HEK293T (cell line): ENCODE measurements around the gene TSPAN33.
A peak's percentile ranks its signal among the peaks of the same experiment; 100 is the strongest.
"Not testable (repeated sequence)": the region's sequence is repeated elsewhere in the genome, so short reads cannot be mapped to it uniquely, and the experiment has no call there.

Experiments
- CTCF ChIA-PET: fragments of 350-600 bp; formaldehyde crosslinking; extraction: SDS; loops from one replicate; lab custom pipeline; 2021; ENCODE audit warnings: antibody characterized with exemption, inconsistent platforms; lab: Yijun Ruan, JAX
- POLR2A ChIA-PET: fragments of 350-600 bp; formaldehyde crosslinking; extraction: SDS; loops from one replicate; lab custom pipeline; 2020; ENCODE audit warnings: antibody characterized with exemption, inconsistent platforms; lab: Yijun Ruan, JAX
- DNase-seq: peaks from one replicate; pipeline ENCODE4 v3.0.0; 2012; ENCODE audit warnings: mixed read lengths; ENCODE audit errors: extremely low spot score
- CTBP1 ChIP-seq: fragments of 450-650 bp; IDR thresholded peaks from 2 replicates; pipeline ENCODE4 v1.6.1; 2016; ENCODE audit warnings: borderline replicate concordance
- ELF4 ChIP-seq: fragments of 450-650 bp; IDR thresholded peaks from 2 replicates; pipeline ENCODE4 v1.6.1; 2017; ENCODE audit warnings: antibody characterized with exemption
- FOXA1 ChIP-seq: fragments of 450-650 bp; IDR thresholded peaks from 2 replicates; pipeline ENCODE4 v1.6.1; 2016; ENCODE audit warnings: mild to moderate bottlenecking
- FOXK2 ChIP-seq: fragments of 450-650 bp; IDR thresholded peaks from 2 replicates; pipeline ENCODE4 v1.6.1; 2016; ENCODE audit warnings: mild to moderate bottlenecking
- HDGF ChIP-seq: fragments of 450-650 bp; IDR thresholded peaks from 2 replicates; pipeline ENCODE4 v1.6.1; 2017; ENCODE audit warnings: antibody characterized with exemption, borderline replicate concordance
- L3MBTL2 ChIP-seq: fragments of 450-650 bp; conservative IDR thresholded peaks from 2 replicates; pipeline ENCODE4 v1.6.1; 2016; ENCODE audit warnings: mild to moderate bottlenecking
- LEF1 ChIP-seq: fragments of 450-650 bp; IDR thresholded peaks from 2 replicates; pipeline ENCODE4 v1.6.1; 2017; ENCODE audit warnings: mild to moderate bottlenecking, borderline replicate concordance
- NFRKB ChIP-seq: fragments of 450-650 bp; IDR thresholded peaks from 2 replicates; pipeline ENCODE4 v1.6.1; 2016; ENCODE audit warnings: mild to moderate bottlenecking, moderate library complexity
- SP1 ChIP-seq: fragments of 450-650 bp; IDR thresholded peaks from 2 replicates; pipeline ENCODE4 v1.6.1; 2017
- SUZ12 ChIP-seq: fragments of 450-650 bp; IDR thresholded peaks from 2 replicates; pipeline ENCODE4 v1.6.1; 2016; ENCODE audit warnings: mild to moderate bottlenecking
- ZNF384 ChIP-seq: fragments of 450-650 bp; IDR thresholded peaks from 2 replicates; pipeline ENCODE4 v1.6.1; 2016
- TF ChIP-seq, protein P1 (sequence below): fragments of 450-650 bp; IDR thresholded peaks from 2 replicates; pipeline ENCODE4 v1.6.1; 2016

Gene TSPAN33

DNA sequence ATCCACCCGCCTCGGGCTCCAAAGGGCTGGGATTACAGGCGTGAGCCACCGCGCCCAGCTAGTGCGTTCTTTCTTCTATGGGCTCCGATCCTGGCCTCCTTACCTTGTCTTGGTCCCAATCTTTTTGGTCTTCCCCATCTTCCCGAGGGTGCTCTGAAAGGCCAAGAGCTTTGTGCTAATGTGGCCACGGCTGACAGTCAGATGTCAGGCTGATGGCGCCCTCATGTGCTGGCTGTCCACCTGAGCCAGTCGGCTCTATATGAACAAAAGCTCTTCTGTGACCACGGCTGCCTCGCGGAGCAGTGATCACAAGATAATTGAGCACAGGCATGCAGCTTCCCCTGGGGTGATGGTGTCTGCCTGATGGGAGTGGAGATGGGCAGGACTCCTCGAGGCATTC, 69.3 kb downstream of the TSPAN33 start:
- CTCF ChIA-PET: interaction anchor here (0.7 to 1.4 kb wide), 8 partner anchors 10 to 271 kb away, joined by 3 to 18 read pairs (median 4); no protein-coding TSS in a partner anchor
- no peak for DNase-seq
- no peak for TF ChIP-seq HDGF
- no peak for TF ChIP-seq FOXA1
- TF ChIP-seq SP1: no peak
- no peak for TF ChIP-seq SUZ12
- no peak for TF ChIP-seq L3MBTL2
- TF ChIP-seq NFRKB: no peak
- no peak for TF ChIP-seq CTBP1
- no peak for TF ChIP-seq LEF1
- no peak for TF ChIP-seq FOXK2
- no peak for TF ChIP-seq ZNF384
- no peak for TF ChIP-seq ELF4
- TF ChIP-seq, protein P1, sequence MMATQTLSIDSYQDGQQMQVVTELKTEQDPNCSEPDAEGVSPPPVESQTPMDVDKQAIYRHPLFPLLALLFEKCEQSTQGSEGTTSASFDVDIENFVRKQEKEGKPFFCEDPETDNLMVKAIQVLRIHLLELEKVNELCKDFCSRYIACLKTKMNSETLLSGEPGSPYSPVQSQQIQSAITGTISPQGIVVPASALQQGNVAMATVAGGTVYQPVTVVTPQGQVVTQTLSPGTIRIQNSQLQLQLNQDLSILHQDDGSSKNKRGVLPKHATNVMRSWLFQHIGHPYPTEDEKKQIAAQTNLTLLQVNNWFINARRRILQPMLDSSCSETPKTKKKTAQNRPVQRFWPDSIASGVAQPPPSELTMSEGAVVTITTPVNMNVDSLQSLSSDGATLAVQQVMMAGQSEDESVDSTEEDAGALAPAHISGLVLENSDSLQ: no peak
- POLR2A ChIA-PET: no interaction called here

DNA sequence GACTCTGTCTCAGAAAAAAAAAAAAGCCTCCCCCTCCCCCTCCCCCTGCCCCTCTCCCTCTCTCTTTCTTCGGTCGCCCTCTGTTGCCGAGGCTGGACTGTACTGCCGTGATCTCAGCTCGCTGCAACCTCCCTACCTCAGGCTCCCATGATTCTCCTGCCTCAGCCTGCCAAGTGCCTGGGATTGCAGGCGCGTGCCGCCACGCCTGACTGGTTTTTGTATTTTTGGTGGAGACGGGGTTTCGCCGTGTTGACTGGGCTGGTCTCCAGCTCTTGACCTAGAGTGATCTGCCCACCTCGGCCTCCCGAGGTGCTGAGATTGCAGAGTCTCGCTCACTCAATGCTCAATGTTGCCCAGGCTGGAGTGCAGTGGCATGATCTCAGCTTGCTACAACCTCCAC, 71.2 kb downstream of the TSPAN33 start:
- POLR2A ChIA-PET, DNase-seq, CTCF ChIA-PET: not testable (repeated sequence)

DNA sequence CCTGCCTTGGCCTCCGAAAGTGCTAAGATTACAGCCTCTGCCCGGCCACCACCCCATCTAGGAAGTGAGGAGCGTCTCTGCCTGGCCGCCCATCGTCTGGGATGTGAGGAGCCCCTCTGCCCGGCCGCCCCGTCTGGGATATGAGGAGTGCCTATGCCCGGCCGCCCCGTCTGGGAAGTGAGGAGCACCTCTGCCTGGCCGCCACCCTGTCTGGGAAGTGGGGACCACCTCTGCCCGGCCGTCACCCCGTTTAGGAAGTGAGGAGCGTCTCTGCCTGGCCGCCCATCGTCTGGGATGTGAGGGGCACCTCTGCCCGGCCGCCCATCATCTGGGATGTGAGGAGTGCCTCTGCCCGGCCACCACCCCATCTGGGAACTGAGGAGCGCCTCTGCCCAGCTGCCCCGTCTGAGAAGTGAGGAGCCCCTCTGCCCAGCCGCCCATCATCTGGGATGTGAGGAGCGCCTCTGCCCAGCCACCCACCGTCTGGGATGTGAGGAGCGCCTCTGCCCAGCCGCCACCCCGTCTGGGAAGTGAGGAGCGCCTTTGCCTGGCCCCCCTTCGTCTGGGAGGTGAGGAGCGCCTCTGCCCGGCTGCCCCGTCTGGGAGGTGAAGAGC, 71.7 kb downstream of the TSPAN33 start:
- POLR2A ChIA-PET, CTCF ChIA-PET: not testable (repeated sequence)

DNA sequence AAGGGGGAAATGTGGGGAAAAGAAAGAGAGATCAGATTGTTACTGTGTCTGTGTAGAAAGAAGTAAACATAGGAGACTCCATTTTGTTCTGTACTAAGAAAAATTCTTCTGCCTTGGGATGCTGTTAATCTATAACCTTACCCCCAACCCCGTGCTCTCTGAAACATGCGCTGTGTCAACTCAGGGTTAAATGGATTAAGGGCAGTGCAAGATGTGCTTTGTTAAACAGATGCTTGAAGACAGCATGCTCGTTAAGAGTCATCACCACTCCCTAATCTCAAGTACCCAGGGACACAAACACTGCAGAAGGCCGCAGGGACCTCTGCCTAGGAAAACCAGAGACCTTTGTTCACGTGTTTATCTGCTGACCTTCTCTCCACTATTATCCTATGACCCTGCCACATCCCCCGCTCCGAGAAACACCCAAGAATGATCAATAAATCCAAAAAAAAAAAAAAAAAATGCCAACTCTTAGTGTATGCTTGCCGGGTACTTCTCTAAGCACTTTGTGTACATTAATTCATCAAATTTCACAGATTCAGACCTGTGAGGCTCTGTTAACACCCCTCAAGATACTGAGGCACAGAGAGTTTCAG, 72.4 kb downstream of the TSPAN33 start:
- CTCF ChIA-PET: interaction anchor here (3.0 kb wide), 1 partner anchor 151 kb away, joined by 17 read pairs; no protein-coding TSS in a partner anchor
- DNase-seq, POLR2A ChIA-PET: not testable (repeated sequence)

More for the DNA sequence above, 71.7 kb downstream of the TSPAN33 start:
- not testable (repeated sequence) for DNase-seq

DNA sequence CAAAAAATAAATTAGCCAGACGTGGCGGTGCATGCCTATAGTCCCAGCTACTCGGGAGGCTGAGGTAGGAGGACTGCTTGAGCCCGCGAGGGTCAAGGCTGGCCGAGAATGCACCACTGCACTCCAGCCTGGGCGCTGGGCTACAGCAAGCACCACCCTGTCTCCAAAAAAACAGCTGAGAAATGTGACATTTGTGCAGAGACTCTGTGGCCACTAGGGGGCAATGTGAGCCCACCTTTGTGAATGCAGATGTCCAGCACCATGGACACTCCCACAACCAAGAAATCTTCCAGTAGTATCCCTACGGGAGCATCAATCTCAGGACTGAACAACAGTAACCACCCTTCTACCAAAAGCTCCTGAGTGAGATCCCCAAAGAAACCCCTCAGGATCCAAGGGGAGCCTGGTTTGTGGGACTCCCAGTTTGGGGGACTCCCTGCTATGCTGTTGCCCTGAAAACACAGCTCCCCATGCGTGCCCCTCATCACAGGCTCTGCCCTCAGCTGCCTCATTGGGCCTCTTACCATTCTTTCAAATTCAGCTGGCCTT, 74.1 kb downstream of the TSPAN33 start:
- peak; percentile 77 for DNase-seq
- ChIA-PET CTCF (interaction anchor here (0.5 to 3.0 kb wide), 21 partner anchors 9 to 425 kb away, joined by 3 to 21 read pairs (median 4); no protein-coding TSS in a partner anchor), POLR2A (interaction anchor here (1.3 kb wide), 1 partner anchor 79 kb away, joined by 4 read pairs; no protein-coding TSS in a partner anchor)
- peak; percentile 39; the same call in 1 of the 2 replicates for TF ChIP-seq ZNF384
- no peak for TF ChIP-seq L3MBTL2

DNA sequence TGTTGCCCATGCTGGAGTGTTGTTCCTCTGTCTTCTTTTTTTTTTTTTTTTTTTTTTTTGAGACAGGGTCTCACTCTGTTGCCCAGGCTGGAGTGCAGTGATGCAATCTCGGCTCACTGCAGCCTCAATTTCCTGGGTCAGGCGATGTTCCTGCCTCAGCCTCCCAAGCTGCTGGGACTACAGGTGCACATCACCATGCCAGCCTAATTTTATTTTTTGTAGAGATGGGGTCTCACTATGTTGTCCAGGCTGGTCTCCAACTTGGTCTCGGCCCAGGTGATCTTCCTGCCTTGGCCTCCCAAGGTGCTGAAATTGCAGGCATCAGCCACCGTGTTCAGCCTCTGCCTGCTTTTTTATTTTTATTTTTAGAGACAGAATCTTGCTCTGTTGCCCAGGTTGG, 74.7 kb downstream of the TSPAN33 start:
- POLR2A ChIA-PET: interaction anchor here (1.3 kb wide), 1 partner anchor 79 kb away, joined by 4 read pairs; no protein-coding TSS in a partner anchor
- not testable (repeated sequence) for DNase-seq
- CTCF ChIA-PET: interaction anchor here (0.6 to 3.0 kb wide), 17 partner anchors 9 to 424 kb away, joined by 3 to 21 read pairs (median 4); no protein-coding TSS in a partner anchor
